H1 (cell line): ENCODE data around the gene PROX2.

Source experiments
- MAFK ChIP-seq: IDR thresholded peaks from 2 replicates; pipeline ENCODE4 v1.6.1; 2012; ENCODE audit warnings: low read depth, mild to moderate bottlenecking, improper control_type of control experiment, low read length
- PHF8 ChIP-seq: fragments of 200-600 bp; sonication (generic); conservative IDR thresholded peaks from 2 replicates; pipeline ENCODE4 v1.7.1; 2012; ENCODE audit warnings: low read depth, mild to moderate bottlenecking, inconsistent platforms, low read length, moderate library complexity
- POLR2A ChIP-seq, 2 experiments: IDR thresholded peaks; 1 replicate in 1 of 2; 2 replicates in 1 of 2; pipeline ENCODE4 v1.6.1; 2011; ENCODE audit warnings: low read depth in 2 of 2, low read length in 2 of 2, mild to moderate bottlenecking in 2 of 2; ENCODE audit errors: control extremely low read depth in 1 of 2
- TAF1 ChIP-seq: IDR thresholded peaks from 2 replicates; pipeline ENCODE4 v1.6.1; 2011; ENCODE audit warnings: mild to moderate bottlenecking, low read depth, low read length
- ZNF274 ChIP-seq: IDR thresholded peaks from 2 replicates; pipeline ENCODE4 v1.7.0; 2012; ENCODE audit warnings: low read length, borderline replicate concordance; ENCODE audit errors: extremely low read depth
- TF ChIP-seq, protein P1 (sequence below), 3 experiments: IDR thresholded peaks; 1 replicate in 2 of 3; 2 replicates in 1 of 3; pipeline versions ENCODE4 v1.5.1 to v1.6.1; 2011; ENCODE audit warnings: low read length in 3 of 3, mild to moderate bottlenecking in 3 of 3, inconsistent platforms in 2 of 3, low read depth in 1 of 3, moderate library complexity in 1 of 3; ENCODE audit not compliant: insufficient read depth in 1 of 3; ENCODE audit errors: control extremely low read depth in 1 of 3

DNA sequence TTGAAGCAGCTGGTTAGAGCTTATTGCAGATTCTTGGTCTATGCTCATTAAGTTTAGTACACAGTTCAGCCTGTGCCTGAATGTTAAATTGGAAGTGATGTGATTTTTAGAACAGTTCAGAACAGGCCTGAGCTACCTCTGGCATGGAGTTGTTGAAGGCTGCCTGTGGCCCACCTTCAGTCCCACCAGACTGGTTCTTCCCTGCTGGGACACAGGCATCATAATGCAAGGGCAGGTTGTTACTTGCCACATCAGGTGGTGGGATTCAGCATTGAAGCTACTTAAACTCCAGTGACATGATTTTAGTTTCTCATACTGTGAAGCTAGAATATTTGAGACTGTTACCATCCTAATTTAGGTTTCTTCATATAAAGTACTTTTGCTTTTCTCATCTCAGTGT lies 49.4 kb downstream of the PROX2 start:
- TF ChIP-seq POLR2A (IDR thresholded peaks at IDR 0.05; ENCODE audit: control extremely low read depth in 1 of 2, low read depth in 2 of 2, low read length in 2 of 2) = no peak
- TF ChIP-seq, protein P1, sequence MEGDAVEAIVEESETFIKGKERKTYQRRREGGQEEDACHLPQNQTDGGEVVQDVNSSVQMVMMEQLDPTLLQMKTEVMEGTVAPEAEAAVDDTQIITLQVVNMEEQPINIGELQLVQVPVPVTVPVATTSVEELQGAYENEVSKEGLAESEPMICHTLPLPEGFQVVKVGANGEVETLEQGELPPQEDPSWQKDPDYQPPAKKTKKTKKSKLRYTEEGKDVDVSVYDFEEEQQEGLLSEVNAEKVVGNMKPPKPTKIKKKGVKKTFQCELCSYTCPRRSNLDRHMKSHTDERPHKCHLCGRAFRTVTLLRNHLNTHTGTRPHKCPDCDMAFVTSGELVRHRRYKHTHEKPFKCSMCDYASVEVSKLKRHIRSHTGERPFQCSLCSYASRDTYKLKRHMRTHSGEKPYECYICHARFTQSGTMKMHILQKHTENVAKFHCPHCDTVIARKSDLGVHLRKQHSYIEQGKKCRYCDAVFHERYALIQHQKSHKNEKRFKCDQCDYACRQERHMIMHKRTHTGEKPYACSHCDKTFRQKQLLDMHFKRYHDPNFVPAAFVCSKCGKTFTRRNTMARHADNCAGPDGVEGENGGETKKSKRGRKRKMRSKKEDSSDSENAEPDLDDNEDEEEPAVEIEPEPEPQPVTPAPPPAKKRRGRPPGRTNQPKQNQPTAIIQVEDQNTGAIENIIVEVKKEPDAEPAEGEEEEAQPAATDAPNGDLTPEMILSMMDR (IDR thresholded peaks at IDR 0.05; ENCODE audit: control extremely low read depth in 1 of 3, insufficient read depth in 1 of 3, low read depth in 1 of 3, low read length in 3 of 3) = no peak
- TF ChIP-seq TAF1 = no peak
- no peak for TF ChIP-seq ZNF274
- no peak for TF ChIP-seq MAFK
- TF ChIP-seq PHF8 = no peak
